Astrocyte (in vitro differentiated cells and primary cell): ENCODE results near the gene OR3A2.

ENCODE experiments used
- EZH2 ChIP-seq: IDR thresholded peaks from 2 replicates; pipeline ENCODE4 v1.6.1; 2012; ENCODE audit warnings: mild to moderate bottlenecking, low read length, inconsistent platforms; ENCODE audit not compliant: insufficient read depth
- TF ChIP-seq, protein P1 (sequence below): IDR thresholded peaks from 2 replicates; pipeline ENCODE4 v1.5.1; 2011; ENCODE audit warnings: low read depth, mild to moderate bottlenecking, inconsistent platforms, low read length, moderate library complexity; ENCODE audit not compliant: insufficient read depth

DNA sequence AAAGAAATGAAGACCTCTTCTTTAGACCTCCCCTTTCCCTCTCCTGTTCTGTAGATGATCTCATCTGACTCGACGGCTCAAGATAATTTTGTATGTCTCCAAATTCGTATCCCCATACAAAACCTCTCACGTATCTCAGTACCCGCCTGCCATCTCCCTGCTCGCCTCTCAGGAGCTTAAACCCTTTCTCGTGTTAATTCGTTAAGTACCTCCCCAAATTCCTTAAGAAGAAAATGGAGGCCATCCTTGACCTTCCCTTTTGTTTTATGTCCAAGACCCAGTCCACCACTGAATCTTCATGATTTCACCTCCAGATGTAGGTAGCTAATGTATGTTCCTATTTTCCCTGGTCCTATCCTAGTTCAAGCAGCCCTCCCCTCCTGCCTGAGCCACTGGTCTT, 129.5 kb downstream of the OR3A2 start:
- TF ChIP-seq, protein P1, sequence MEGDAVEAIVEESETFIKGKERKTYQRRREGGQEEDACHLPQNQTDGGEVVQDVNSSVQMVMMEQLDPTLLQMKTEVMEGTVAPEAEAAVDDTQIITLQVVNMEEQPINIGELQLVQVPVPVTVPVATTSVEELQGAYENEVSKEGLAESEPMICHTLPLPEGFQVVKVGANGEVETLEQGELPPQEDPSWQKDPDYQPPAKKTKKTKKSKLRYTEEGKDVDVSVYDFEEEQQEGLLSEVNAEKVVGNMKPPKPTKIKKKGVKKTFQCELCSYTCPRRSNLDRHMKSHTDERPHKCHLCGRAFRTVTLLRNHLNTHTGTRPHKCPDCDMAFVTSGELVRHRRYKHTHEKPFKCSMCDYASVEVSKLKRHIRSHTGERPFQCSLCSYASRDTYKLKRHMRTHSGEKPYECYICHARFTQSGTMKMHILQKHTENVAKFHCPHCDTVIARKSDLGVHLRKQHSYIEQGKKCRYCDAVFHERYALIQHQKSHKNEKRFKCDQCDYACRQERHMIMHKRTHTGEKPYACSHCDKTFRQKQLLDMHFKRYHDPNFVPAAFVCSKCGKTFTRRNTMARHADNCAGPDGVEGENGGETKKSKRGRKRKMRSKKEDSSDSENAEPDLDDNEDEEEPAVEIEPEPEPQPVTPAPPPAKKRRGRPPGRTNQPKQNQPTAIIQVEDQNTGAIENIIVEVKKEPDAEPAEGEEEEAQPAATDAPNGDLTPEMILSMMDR, result no peak
- no peak for TF ChIP-seq EZH2
